H1 (cell line): ENCODE measurements around the gene PAX5. TPM values are rescaled to one million over a fixed set of nuclear protein-coding genes. Genes with fewer than 3 reads are reported as not detected.

Experiments used
- CTCF ChIA-PET: fragments of 300-600 bp; sonication (Branson Sonifier 250); formaldehyde crosslinking; loops from one replicate; lab custom pipeline; 2021; ENCODE audit not compliant: partially characterized antibody; lab: Charles Lee
- POLR2A ChIA-PET: fragments of 300-600 bp; sonication (Branson Sonifier 250); formaldehyde crosslinking; loops from one replicate; lab custom pipeline; 2021; ENCODE audit warnings: inconsistent platforms; ENCODE audit not compliant: partially characterized antibody; lab: Charles Lee
- DNase-seq, 2 experiments: peaks; one replicate each; pipeline versions ENCODE4 v3.0.0 to v3.0.0-alpha.2; 2010 to 2022; ENCODE audit warnings: low spot score in 2 of 2, low read depth in 1 of 2, mixed read lengths in 1 of 2
- FAIRE-seq: peaks from 2 replicates; lab custom pipeline; 2011; peaks lifted over from hg19 to GRCh38; lab: Jason Lieb, UNC
- H2AFZ ChIP-seq: 2 replicates; pipeline ENCODE4 v1.8.1; 2012; ENCODE audit warnings: low read length, inconsistent platforms
- H2AK5ac ChIP-seq: 2 replicates; pipeline ENCODE4 v1.6.1; 2013; ENCODE audit warnings: low read depth, low read length
- H2BK120ac ChIP-seq: replicated peaks from 2 replicates; pipeline ENCODE3; 2013; ENCODE audit warnings: low read depth, low read length, inconsistent platforms
- H2BK12ac ChIP-seq: 2 replicates; pipeline ENCODE4 v1.6.1; 2013; ENCODE audit warnings: low read depth, low read length
- H2BK15ac ChIP-seq: 2 replicates; pipeline ENCODE4 v1.6.1; 2013; ENCODE audit warnings: low read length
- H2BK20ac ChIP-seq: 2 replicates; pipeline ENCODE4 v1.6.1; 2013; ENCODE audit warnings: low read length
- H2BK5ac ChIP-seq: 2 replicates; pipeline ENCODE4 v1.6.1; 2013; ENCODE audit warnings: low read depth, low read length
- H3K14ac ChIP-seq: 2 replicates; pipeline ENCODE4 v1.6.1; 2013; ENCODE audit warnings: inconsistent platforms; ENCODE audit not compliant: insufficient read length
- H3K18ac ChIP-seq: 2 replicates; pipeline ENCODE4 v1.6.1; 2013; ENCODE audit warnings: low read length; ENCODE audit errors: extremely low read depth
- H3K23ac ChIP-seq: 2 replicates; pipeline ENCODE4 v1.6.1; 2013; ENCODE audit warnings: inconsistent platforms; ENCODE audit not compliant: insufficient read length
- H3K23me2 ChIP-seq: 2 replicates; pipeline ENCODE4 v1.6.1; 2013; ENCODE audit warnings: low read depth, low read length
- H3K27ac ChIP-seq: 2 replicates; pipeline ENCODE4 v1.6.1; 2011; ENCODE audit warnings: low read depth, low read length, inconsistent platforms
- H3K27me3 ChIP-seq, 4 experiments: replicated peaks in 1 of 4; 1 replicate in 1 of 4; 2 replicates in 3 of 4; pipeline versions ENCODE4 v1.6.1 to v1.8.1; 2011 to 2013; ENCODE audit warnings: low read length in 3 of 4, mild to moderate bottlenecking in 3 of 4, inconsistent platforms in 2 of 4, mixed read lengths in 2 of 4, moderate library complexity in 1 of 4; ENCODE audit not compliant: control insufficient read depth in 3 of 4, insufficient read depth in 3 of 4; ENCODE audit errors: extremely low read depth in 1 of 4
- H3K36me3 ChIP-seq, 4 experiments: 2 replicates each; pipeline versions ENCODE4 v1.6.1 to v1.8.1; 2011 to 2013; ENCODE audit warnings: mild to moderate bottlenecking in 4 of 4, low read length in 3 of 4, moderate library complexity in 2 of 4, control low read depth in 1 of 4, inconsistent platforms in 1 of 4; ENCODE audit not compliant: insufficient read depth in 4 of 4, control insufficient read depth in 2 of 4
- H3K4ac ChIP-seq: replicated peaks from 2 replicates; pipeline ENCODE3; 2013; ENCODE audit warnings: low read length, low read depth, mixed read lengths, inconsistent platforms; ENCODE audit not compliant: insufficient read length
- H3K4me1 ChIP-seq, 4 experiments: replicated peaks in 1 of 4; 1 replicate in 1 of 4; 2 replicates in 3 of 4; pipeline versions ENCODE4 v1.6.1 to v1.8.1; 2011 to 2013; ENCODE audit warnings: low read length in 3 of 4, inconsistent platforms in 2 of 4, mixed read lengths in 1 of 4; ENCODE audit not compliant: insufficient read depth in 4 of 4, control insufficient read depth in 3 of 4
- H3K4me2 ChIP-seq, 2 experiments: 2 replicates each; pipeline versions ENCODE4 v1.6.1 to v1.8.1; 2011 to 2013; ENCODE audit warnings: low read depth in 2 of 2, low read length in 2 of 2, control low read depth in 1 of 2, inconsistent platforms in 1 of 2, mild to moderate bottlenecking in 1 of 2; ENCODE audit not compliant: insufficient read depth in 1 of 2
- H3K4me3 ChIP-seq, 4 experiments: fragments of 200-600, 300-600 bp in 1 of 4; sonication (generic), shearing (Covaris generic), sonication (Bioruptor Twin) in 1 of 4; 2 replicates each; pipeline versions ENCODE4 v1.5.1 to v1.8.1; 2011 to 2016; ENCODE audit warnings: low read length in 4 of 4, low read depth in 3 of 4, control low read depth in 2 of 4, inconsistent platforms in 2 of 4, mild to moderate bottlenecking in 2 of 4, mixed read lengths in 1 of 4, moderate library complexity in 1 of 4; ENCODE audit not compliant: insufficient read depth in 2 of 4; ENCODE audit errors: extremely low read depth in 1 of 4
- H3K56ac ChIP-seq: replicated peaks from 2 replicates; pipeline ENCODE3; 2013; ENCODE audit warnings: low read depth, mild to moderate bottlenecking, mixed read lengths, low read length, inconsistent platforms; ENCODE audit not compliant: insufficient read length
- H3K79me1 ChIP-seq: 2 replicates; pipeline ENCODE4 v1.6.1; 2013; ENCODE audit warnings: low read depth, low read length, control low read depth
- H3K79me2 ChIP-seq, 2 experiments: 2 replicates each; pipeline versions ENCODE4 v1.6.1 to v1.8.1; 2012 to 2013; ENCODE audit warnings: low read length in 2 of 2, mild to moderate bottlenecking in 2 of 2, inconsistent platforms in 1 of 2; ENCODE audit not compliant: insufficient read depth in 2 of 2, control insufficient read depth in 1 of 2
- H3K9ac ChIP-seq, 4 experiments: replicated peaks in 1 of 4; 1 replicate in 1 of 4; 2 replicates in 3 of 4; pipeline versions ENCODE4 v1.6.1 to v1.8.1; 2011 to 2013; ENCODE audit warnings: low read depth in 3 of 4, low read length in 3 of 4, control low read depth in 2 of 4, mild to moderate bottlenecking in 2 of 4, moderate library complexity in 2 of 4, inconsistent platforms in 1 of 4; ENCODE audit errors: extremely low read depth in 1 of 4
- H3K9me3 ChIP-seq, 2 experiments: 2 replicates each; pipeline versions ENCODE4 v1.6.1 to v1.8.1; 2012 to 2013; ENCODE audit warnings: mild to moderate bottlenecking in 2 of 2, moderate library complexity in 2 of 2, control low read depth in 1 of 2, inconsistent platforms in 1 of 2, low read depth in 1 of 2, low read length in 1 of 2, mixed read lengths in 1 of 2; ENCODE audit not compliant: insufficient read depth in 2 of 2
- H4K20me1 ChIP-seq, 2 experiments: replicated peaks in 1 of 2; 2 replicates each; pipeline versions ENCODE3 to v1.8.1; 2011 to 2013; ENCODE audit warnings: inconsistent platforms in 2 of 2, low read length in 2 of 2, mild to moderate bottlenecking in 1 of 2; ENCODE audit not compliant: insufficient read depth in 2 of 2, control insufficient read depth in 1 of 2
- H4K5ac ChIP-seq: 2 replicates; pipeline ENCODE4 v1.6.1; 2013; ENCODE audit warnings: low read length, low read depth, mixed read lengths, inconsistent platforms; ENCODE audit not compliant: insufficient read length
- H4K8ac ChIP-seq: 2 replicates; pipeline ENCODE4 v1.8.0; 2013; ENCODE audit warnings: mild to moderate bottlenecking, moderate library complexity, low read length, inconsistent platforms; ENCODE audit not compliant: insufficient read depth; ENCODE audit errors: extremely low read depth
- H4K91ac ChIP-seq: replicated peaks from 2 replicates; pipeline ENCODE3; 2013; ENCODE audit warnings: low read length, mixed read lengths, inconsistent platforms; ENCODE audit not compliant: insufficient read length
- BCL11A ChIP-seq, 2 experiments: IDR thresholded peaks; one replicate each; pipeline ENCODE4 v1.6.1; 2011; ENCODE audit warnings: low read depth in 2 of 2, low read length in 2 of 2, mild to moderate bottlenecking in 2 of 2
- HDAC6 ChIP-seq: IDR thresholded peaks from one replicate; pipeline ENCODE4 v1.7.1; 2012; ENCODE audit warnings: low read depth, mild to moderate bottlenecking, inconsistent platforms, low read length, moderate library complexity
- NANOG ChIP-seq: IDR thresholded peaks from 2 replicates; pipeline ENCODE4 v1.6.1; 2011; ENCODE audit warnings: low read length, low read depth, mild to moderate bottlenecking, inconsistent platforms; ENCODE audit not compliant: insufficient read depth, poor library complexity, severe bottlenecking
- POLR2AphosphoS5 ChIP-seq: IDR thresholded peaks from 2 replicates; pipeline ENCODE4 v1.6.1; 2011; ENCODE audit warnings: low read depth, low read length
- SRF ChIP-seq: IDR thresholded peaks from 2 replicates; pipeline ENCODE4 v1.6.1; 2011; ENCODE audit warnings: mild to moderate bottlenecking, low read depth, low read length, moderate library complexity
- SUZ12 ChIP-seq: fragments of 200-600 bp; sonication (generic); IDR thresholded peaks from 2 replicates; pipeline ENCODE4 v1.6.1; 2012; ENCODE audit warnings: mild to moderate bottlenecking, inconsistent platforms, low read length, moderate library complexity, mixed read lengths
- TAF1 ChIP-seq: IDR thresholded peaks from 2 replicates; pipeline ENCODE4 v1.6.1; 2011; ENCODE audit warnings: mild to moderate bottlenecking, low read depth, low read length
- WGBS, 2 experiments: shearing (Covaris generic) in 1 of 2; methylation state at CpG; one replicate each; pipeline versions ENCODE4 v1.1.6 to v1.1.7; 2013 to 2015; ENCODE audit warnings: low lambda C conversion rate in 2 of 2, mixed read lengths in 2 of 2, inconsistent platforms in 1 of 2, low coverage in 1 of 2, missing lambda C conversion rate in 1 of 2; ENCODE audit not compliant: insufficient replicate concordance in 2 of 2, insufficient coverage in 1 of 2, insufficient read length in 1 of 2; ENCODE audit errors: extremely low coverage in 1 of 2, missing lambda C conversion rate in 1 of 2; 5-methylcytosine and 5-hydroxymethylcytosine counted together
- polyA plus RNA-seq, 7 experiments: library from polyadenylated mRNA; depleted of rRNA in 3 of 7; stranded (reverse) in 5 of 7; unstranded in 2 of 7; fragments of >200 nt in 5 of 7; fragments of 200-250 nt in 2 of 7; gene quantifications; 1 replicate in 5 of 7; 2 replicates in 1 of 7; 4 replicates in 1 of 7; pipeline versions ENCODE4 v1.2.1 to v1.2.3, GENCODE V29; 2011 to 2013; ENCODE audit warnings: missing spikeins in 2 of 7, mixed read lengths in 2 of 7
- total RNA-seq: library from RNA; stranded (reverse); fragmentation: NEBNext Ultra II Directional; extraction: Animal tissue kit (Norgen Biotek cat#: 25700); gene quantifications from 2 replicates; pipeline ENCODE4 v1.2.1, GENCODE V29; 2021
- TF ChIP-seq, protein P1 (sequence below): IDR thresholded peaks from 2 replicates; pipeline ENCODE4 v1.6.1; 2012; ENCODE audit warnings: low read length, inconsistent platforms
- TF ChIP-seq, protein P2 (sequence below): IDR thresholded peaks from 2 replicates; pipeline ENCODE4 v1.6.1; 2011; ENCODE audit warnings: low read depth, mild to moderate bottlenecking, low read length; ENCODE audit not compliant: insufficient read depth

Gene PAX5
- total and polyA plus RNA-seq, 2 of the 8 experiments (the other 6 are each of a cell fraction or from before 2014, with no cell fraction given): 0.29 to 0.43 TPM

DNA sequence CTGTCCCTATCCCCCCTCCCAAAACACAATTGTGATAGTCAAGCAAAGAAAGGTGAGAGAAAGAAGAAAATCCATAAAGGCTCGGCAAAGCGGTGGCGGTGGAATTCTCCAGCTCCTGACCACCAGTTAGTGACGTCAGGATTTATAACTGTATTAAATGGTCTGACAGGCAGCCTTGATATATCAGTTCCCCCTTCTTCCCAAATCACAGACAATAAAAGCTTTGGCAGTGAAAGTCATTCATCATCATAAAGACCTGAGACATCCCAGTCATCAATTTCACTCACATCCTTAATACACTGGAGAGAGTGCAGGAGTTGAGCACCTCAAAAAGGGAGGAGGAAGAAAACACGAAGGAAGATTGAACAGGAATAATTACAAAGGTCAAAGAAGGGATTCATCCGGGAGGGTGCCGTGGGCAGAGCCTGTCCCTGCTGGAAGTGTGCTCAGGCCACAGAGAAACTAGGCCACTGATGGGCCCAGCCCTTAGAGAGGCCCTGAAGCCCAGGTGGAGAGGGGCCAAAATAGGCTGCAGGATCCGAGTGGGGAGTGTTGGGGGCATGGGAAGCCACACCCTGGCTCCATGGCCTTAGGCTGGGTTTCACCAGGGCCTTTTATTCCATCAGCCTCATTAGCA lies 131.9 kb downstream of the PAX5 start:
- ChIA-PET POLR2A (no interaction called here), CTCF (interaction anchor here (10.4 kb wide), 1 partner anchor 28 kb away, joined by 99 read pairs; no protein-coding TSS in a partner anchor)
- Histone ChIP-seq H3K4me2 (no peak overlapping the region), H3K18ac (no peak overlapping the region), H3K56ac (no peak overlapping the region), H2BK15ac (no peak overlapping the region), H4K91ac (no peak overlapping the region), H2BK20ac (no peak overlapping the region), H4K20me1 (peaks cover 0 to 2% of the 10 kb centered on the region in 2 experiments), H4K8ac (no peak overlapping the region), H3K9ac (no peak overlapping the region), H2BK12ac (no peak overlapping the region), H3K14ac (no peak overlapping the region), H3K27me3 (no peaks in the 10 kb centered on the region), H2AK5ac (no peak overlapping the region), H3K4ac (no peak overlapping the region), H3K23me2 (0 out of 2 replicates have a peak, but pooled peaks cover 2% of the 10 kb centered on the region), H3K79me1 (no peaks in the 10 kb centered on the region), H3K4me1 (peaks cover 0 to 2% (median under 1%) of the 10 kb centered on the region in 4 experiments; a peak in 2 of 7 replicates), H3K36me3 (no peaks in the 10 kb centered on the region), H2BK5ac (no peak overlapping the region), H4K5ac (no peak overlapping the region), H2AFZ (no peak overlapping the region), H3K23ac (no peak overlapping the region), H3K79me2 (no peaks in the 10 kb centered on the region), H3K27ac (no peak overlapping the region), H2BK120ac (no peak overlapping the region), H3K9me3 (no peaks in the 10 kb centered on the region), H3K4me3 (no peak overlapping the region)
- 79% methylated on average over 8 of the region's 8 CpGs; no CpG with 5 or more reads in 1 of the 2 experiments for WGBS, 2 experiments
- no peak for DNase-seq
- no peak for FAIRE-seq
- no peak for TF ChIP-seq TAF1
- TF ChIP-seq, protein P1, sequence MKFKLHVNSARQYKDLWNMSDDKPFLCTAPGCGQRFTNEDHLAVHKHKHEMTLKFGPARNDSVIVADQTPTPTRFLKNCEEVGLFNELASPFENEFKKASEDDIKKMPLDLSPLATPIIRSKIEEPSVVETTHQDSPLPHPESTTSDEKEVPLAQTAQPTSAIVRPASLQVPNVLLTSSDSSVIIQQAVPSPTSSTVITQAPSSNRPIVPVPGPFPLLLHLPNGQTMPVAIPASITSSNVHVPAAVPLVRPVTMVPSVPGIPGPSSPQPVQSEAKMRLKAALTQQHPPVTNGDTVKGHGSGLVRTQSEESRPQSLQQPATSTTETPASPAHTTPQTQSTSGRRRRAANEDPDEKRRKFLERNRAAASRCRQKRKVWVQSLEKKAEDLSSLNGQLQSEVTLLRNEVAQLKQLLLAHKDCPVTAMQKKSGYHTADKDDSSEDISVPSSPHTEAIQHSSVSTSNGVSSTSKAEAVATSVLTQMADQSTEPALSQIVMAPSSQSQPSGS: no peak
- TF ChIP-seq SUZ12: no peak
- no peak for TF ChIP-seq HDAC6
- TF ChIP-seq POLR2AphosphoS5: no peak
- TF ChIP-seq BCL11A (IDR thresholded peaks at IDR 0.05; ENCODE audit: low read depth in 2 of 2, low read length in 2 of 2): no peak
- TF ChIP-seq, protein P2, sequence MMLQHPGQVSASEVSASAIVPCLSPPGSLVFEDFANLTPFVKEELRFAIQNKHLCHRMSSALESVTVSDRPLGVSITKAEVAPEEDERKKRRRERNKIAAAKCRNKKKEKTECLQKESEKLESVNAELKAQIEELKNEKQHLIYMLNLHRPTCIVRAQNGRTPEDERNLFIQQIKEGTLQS: no peak
- TF ChIP-seq NANOG: no peak
- TF ChIP-seq SRF: no peak
